ENCODE data around the gene GCN1. TPM values are rescaled to one million over a fixed set of nuclear protein-coding genes. Genes with fewer than 3 reads are reported as not detected.

The GCN1 gene
- total RNA-seq, 1 donor from 2014 or later, result 92.3 TPM

DNA sequence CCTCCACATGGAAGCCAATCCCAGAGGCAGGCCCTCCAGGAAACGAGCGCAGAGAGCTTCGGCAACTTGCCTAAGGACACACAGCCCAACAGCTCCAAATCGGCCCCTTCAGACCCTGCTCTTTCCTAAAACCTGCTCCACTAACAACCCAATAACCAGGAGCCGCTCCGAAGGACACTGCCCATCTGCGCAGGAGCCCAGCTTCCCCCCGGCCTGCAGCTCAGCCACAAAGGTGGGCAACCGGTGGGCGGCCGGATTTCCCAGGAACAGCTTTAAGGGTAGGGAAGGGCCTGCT is 91.5 kb downstream of the GCN1 start:
- no peaks in the 10 kb centered on the region for H3K27me3 Mint-ChIP-seq (ENCODE audit: low read depth)
- TF ChIP-seq, protein P1, sequence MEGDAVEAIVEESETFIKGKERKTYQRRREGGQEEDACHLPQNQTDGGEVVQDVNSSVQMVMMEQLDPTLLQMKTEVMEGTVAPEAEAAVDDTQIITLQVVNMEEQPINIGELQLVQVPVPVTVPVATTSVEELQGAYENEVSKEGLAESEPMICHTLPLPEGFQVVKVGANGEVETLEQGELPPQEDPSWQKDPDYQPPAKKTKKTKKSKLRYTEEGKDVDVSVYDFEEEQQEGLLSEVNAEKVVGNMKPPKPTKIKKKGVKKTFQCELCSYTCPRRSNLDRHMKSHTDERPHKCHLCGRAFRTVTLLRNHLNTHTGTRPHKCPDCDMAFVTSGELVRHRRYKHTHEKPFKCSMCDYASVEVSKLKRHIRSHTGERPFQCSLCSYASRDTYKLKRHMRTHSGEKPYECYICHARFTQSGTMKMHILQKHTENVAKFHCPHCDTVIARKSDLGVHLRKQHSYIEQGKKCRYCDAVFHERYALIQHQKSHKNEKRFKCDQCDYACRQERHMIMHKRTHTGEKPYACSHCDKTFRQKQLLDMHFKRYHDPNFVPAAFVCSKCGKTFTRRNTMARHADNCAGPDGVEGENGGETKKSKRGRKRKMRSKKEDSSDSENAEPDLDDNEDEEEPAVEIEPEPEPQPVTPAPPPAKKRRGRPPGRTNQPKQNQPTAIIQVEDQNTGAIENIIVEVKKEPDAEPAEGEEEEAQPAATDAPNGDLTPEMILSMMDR (IDR thresholded peaks at IDR 0.05), result no peak
- peaks cover 7% of the 10 kb centered on the region for H3K36me3 Mint-ChIP-seq (ENCODE audit: low read depth)
- peaks cover 11% of the 10 kb centered on the region for H3K4me1 Mint-ChIP-seq (ENCODE audit: low read depth)
- no peak overlapping the region for H3K4me3 Mint-ChIP-seq (ENCODE audit: unreplicated experiment)
- no peaks in the 10 kb centered on the region for H3K9me3 Mint-ChIP-seq (ENCODE audit: low read depth)
- DNase-seq (ENCODE audit: low spot score), result no peak
- no peak overlapping the region for H3K27ac Mint-ChIP-seq (ENCODE audit: unreplicated experiment)

DNA sequence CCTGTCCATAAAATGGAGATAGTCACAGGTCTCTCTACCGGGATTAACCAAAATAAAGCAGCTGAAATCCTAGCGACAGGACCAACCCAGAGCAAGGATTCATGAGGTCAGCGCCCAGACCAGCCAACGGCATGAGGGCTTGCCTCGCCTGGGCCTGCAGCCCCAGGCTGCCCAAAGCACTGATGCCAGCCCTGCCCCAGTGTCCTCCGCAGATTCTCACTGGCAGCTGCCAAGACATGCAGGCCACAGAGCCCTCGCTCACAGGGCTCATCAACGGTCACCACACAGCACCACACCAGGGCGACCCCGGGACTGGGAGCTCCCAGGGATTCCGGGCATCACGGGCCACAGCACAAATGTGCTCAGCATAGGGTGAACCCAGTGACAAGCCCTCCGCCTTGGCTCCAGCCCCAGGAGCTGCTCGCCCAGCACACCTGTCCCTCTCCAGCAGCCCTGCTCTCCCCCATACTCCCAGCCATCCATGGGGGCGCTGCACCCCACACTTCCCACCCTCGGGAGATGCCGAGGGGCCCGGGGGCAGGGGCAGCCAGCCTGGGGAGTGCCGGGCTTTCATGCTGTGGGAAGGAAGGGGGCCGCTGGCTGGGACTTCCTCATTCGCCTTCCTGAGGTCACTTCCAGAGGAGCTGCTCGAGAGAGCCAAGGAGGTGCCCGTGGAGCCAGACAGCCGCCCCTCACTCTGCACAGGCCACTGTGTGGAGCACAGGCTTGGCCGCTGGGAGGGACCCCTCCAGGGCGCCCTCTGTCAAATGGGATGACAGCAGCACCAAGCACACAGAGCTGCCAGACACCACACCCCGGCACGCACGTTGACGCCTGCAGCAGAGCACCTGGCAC is 92.1 kb downstream of the GCN1 start:
- H3K9me3 Mint-ChIP-seq (ENCODE audit: low read depth), result no peaks in the 10 kb centered on the region
- no peak overlapping the region for H3K27ac Mint-ChIP-seq (ENCODE audit: unreplicated experiment)
- DNase-seq (ENCODE audit: low spot score), result no peak
- TF ChIP-seq, protein P1 (IDR thresholded peaks at IDR 0.05), result no peak
- no peaks in the 10 kb centered on the region for H3K27me3 Mint-ChIP-seq (ENCODE audit: low read depth)
- H3K4me3 Mint-ChIP-seq (ENCODE audit: unreplicated experiment), result no peak overlapping the region
- peaks cover 7% of the 10 kb centered on the region for H3K36me3 Mint-ChIP-seq (ENCODE audit: low read depth)
- peaks cover 8% of the 10 kb centered on the region for H3K4me1 Mint-ChIP-seq (ENCODE audit: low read depth)

DNA sequence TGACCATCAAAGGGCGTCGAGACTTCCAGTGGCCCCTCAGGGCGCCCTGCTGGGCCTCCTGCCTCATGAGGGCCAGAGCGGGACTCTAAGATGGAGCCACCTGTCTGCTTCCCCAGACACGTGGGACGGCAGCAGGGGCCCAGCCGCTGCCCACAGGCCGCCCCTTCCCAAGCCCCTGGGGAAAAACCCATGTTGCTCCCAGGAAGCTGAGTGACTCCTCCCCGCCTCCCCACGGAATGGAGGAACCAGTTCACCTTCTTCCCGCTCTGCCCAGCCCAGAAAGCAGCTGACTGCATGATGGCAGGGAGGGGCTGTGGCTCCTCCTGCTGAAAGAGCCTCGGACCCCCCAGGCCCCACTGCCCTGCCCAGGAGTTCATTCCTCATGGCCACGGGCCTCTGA is 92.9 kb downstream of the GCN1 start:
- Mint-ChIP-seq H3K36me3 (ENCODE audit: low read depth) (peaks cover 8% of the 10 kb centered on the region), H3K4me1 (ENCODE audit: low read depth) (peaks cover 8% of the 10 kb centered on the region), H3K9me3 (ENCODE audit: low read depth) (no peaks in the 10 kb centered on the region), H3K4me3 (ENCODE audit: unreplicated experiment) (no peak overlapping the region), H3K27ac (ENCODE audit: unreplicated experiment) (no peak overlapping the region), H3K27me3 (ENCODE audit: low read depth) (no peaks in the 10 kb centered on the region)
- no peak for DNase-seq (ENCODE audit: low spot score)
- TF ChIP-seq, protein P1 (IDR thresholded peaks at IDR 0.05), result no peak

DNA sequence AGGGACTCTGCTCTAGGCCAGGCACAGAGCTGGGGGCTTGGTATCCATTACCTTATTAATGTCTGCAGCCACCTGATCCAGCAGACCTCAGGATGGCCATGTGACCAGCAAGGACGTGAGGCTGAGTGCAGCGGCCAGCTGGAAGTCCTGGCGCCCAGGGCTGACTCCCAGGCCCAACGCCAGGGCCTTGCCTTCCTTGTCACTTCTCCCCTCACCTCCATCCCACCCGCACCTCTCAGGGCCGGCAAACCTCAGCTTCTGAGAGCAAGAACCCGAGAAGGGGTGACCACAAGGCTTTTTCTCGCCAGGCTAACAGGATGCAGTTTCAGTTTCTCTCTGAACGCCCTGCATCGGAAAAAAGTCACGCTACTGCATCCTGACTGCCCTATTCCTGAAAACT is 93.3 kb downstream of the GCN1 start:
- TF ChIP-seq, protein P1 (IDR thresholded peaks at IDR 0.05), result no peak
- Mint-ChIP-seq H3K4me1 (ENCODE audit: low read depth) (peaks cover 8% of the 10 kb centered on the region), H3K4me3 (ENCODE audit: unreplicated experiment) (no peak overlapping the region), H3K27me3 (ENCODE audit: low read depth) (no peaks in the 10 kb centered on the region), H3K36me3 (ENCODE audit: low read depth) (peaks cover 10% of the 10 kb centered on the region), H3K9me3 (ENCODE audit: low read depth) (no peaks in the 10 kb centered on the region), H3K27ac (ENCODE audit: unreplicated experiment) (no peak overlapping the region)
- DNase-seq (ENCODE audit: low spot score), result no peak

DNA sequence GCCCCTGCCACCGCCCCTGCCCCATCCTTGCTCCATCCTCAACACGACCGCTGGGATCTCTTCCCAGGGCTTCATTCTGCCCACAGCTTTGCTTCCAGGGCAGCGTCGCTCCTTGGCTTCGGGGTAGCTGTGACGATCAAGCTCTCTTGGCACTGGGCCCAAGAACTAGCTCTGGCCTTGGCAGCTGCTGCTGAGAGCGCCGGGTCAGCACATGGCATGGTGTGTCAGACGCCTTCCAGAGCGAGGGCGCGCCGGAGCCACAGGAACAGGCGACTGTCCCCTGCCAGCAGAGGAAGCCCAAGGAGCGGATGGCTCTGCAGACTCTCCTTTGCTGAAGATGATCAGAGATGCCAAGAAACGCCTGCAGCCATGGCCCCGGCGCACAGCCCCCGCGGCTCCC is 93.9 kb downstream of the GCN1 start:
- Mint-ChIP-seq H3K4me1 (ENCODE audit: low read depth) (peaks cover 8% of the 10 kb centered on the region), H3K4me3 (ENCODE audit: unreplicated experiment) (no peak overlapping the region), H3K36me3 (ENCODE audit: low read depth) (peaks cover 10% of the 10 kb centered on the region), H3K9me3 (ENCODE audit: low read depth) (no peaks in the 10 kb centered on the region), H3K27me3 (ENCODE audit: low read depth) (no peaks in the 10 kb centered on the region), H3K27ac (ENCODE audit: unreplicated experiment) (no peak overlapping the region)
- no peak for DNase-seq (ENCODE audit: low spot score)
- TF ChIP-seq, protein P1 (IDR thresholded peaks at IDR 0.05), result no peak
